HL-60/S4 treated with phorbol 12-myristate 13-acetate at 8.2 ng/mL for 4 days and 3 days (cell line): ENCODE results near the gene SSRP1.

ENCODE experiments used
- in situ Hi-C: fragments of 300-500 bp; cut with MboI; formaldehyde crosslinking; loops from 2 replicates; pipeline ENCODE4 v1.15.0; 2022; ENCODE audit warnings: low sequenced_read_pairs

The SSRP1 gene

DNA sequence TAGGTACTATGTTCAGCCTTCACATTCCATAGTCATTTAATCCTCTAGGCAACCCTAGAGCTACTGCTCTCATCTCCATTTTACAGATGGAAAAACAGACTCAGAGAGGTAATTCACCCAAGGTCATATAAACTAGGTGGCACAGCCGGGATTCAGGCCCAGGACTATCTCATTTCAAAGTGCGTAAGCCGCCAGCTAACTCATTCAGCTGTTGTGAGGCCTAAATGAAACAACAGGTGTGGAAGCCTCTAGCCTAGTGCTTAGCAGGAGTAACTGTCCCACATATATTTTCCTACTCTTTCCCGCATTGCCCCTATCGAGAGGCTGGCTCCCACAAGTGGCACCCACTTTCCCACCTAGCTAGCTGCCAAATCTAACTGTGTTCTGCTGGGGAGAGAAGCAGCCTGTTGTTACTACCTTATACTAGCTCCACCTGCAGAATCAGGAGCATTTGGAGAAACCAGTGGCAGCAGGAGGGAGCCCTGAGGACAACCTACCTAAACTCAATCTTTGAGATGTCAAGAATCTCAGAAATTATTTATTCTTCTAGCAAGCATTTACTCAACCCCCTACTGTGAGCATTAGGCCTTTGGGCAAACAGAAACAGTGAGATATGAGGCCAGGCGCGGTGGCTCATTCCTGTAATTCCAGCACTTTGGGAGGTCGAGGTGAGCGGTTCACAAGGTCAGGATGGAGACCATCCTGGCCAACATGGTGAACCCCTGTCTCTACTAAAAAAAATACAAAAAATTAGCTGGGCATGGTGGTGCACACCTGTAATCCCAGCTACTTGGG is 24.4 kb upstream of the SSRP1 start:
- in situ Hi-C loops, result no loop called here

DNA sequence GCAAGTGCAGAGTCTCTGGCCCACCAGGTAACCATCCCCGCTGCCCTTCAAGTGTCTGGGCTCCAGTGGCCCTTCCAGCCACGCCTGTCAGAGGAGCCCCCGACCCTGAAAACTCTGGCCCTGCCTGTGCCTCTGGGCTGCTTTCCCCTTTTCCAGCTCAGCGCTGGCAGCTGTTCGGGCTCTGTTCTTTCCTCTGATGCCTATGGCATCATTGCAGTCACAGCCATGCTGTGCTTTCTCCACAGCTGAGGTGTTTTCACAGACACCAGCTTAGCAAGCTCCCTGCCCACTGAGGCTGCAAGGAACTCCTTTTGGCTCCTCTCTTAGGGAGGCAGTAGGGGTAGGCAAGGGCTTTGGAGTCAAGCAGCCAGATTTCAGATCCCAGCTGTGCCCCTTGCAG is 23.7 kb upstream of the SSRP1 start:
- in situ Hi-C loops, result no loop called here

DNA sequence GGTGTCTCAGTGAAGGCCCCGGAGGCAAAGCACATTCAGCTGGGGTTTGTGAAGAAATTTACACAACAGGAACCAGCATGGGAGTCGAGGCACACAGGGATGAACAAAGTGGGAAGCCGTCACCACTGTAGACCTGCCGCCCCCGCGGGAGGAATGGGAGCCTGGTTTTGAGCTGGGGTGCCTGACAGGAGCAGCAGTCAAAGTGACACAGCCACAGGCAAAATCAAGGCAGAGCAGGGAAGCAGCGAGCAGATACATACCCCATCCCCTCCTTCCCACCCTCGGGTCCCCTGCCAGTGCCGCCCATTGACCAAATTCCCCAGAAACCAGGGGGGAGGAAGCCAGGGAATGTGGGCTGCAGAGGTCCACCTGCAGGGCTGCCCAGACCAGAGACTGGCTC is 23.3 kb upstream of the SSRP1 start:
- in situ Hi-C loops, result no loop called here

DNA sequence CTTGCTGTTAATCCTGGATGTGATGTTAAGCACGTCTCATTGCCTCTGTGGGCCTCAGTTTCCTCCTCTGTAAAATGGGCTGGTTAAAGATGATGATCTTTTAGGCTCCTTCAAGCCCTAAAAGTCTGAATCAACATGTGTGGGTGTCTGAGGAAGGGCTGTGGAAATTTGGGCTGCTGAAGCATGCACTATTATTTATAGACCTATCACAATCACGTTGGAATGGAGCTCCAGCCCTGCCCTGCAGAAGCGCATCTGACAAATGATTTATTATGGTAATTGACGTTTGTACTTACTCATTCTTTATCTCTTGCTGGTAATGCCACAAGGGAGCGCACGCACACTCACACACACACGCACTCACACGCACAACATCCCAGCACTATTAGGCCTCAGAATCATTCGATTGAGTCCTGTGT is 22.9 kb upstream of the SSRP1 start:
- in situ Hi-C loops, result no loop called here

- in situ Hi-C loops, result no loop called here
Observed at GRCh38 chr11:57357856-57358255, 22.2 kb upstream of the SSRP1 start.

GRCh38 chr11:57357310-57357709 is 21.6 kb upstream of the SSRP1 start:
- in situ Hi-C loops, result no loop called here

- in situ Hi-C loops, result no loop called here
Observed at GRCh38 chr11:57356268-57356667, 20.6 kb upstream of the SSRP1 start.

DNA sequence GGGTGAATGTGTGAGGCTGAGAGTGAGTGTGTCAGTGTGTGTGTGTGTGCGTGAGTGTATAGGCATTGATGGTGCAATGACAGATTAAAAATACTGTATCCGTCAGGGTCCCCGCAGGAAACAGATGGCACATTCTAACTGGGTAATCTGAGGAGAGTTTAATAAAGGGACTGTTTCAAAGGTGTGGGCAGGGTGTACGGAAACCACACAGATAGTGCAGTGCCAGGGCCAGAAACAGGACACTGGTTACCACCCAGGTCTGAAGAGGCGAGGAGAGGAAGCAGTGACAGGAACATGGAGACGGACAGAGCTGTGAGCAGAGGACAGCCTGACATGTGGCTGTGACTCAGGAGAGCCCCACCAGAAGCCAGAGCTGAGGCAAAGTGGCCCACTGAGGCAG is 19.0 kb upstream of the SSRP1 start:
- in situ Hi-C loops, result no loop called here

- in situ Hi-C loops, result no loop called here
Observed at GRCh38 chr11:57353852-57354251, 18.2 kb upstream of the SSRP1 start.

DNA sequence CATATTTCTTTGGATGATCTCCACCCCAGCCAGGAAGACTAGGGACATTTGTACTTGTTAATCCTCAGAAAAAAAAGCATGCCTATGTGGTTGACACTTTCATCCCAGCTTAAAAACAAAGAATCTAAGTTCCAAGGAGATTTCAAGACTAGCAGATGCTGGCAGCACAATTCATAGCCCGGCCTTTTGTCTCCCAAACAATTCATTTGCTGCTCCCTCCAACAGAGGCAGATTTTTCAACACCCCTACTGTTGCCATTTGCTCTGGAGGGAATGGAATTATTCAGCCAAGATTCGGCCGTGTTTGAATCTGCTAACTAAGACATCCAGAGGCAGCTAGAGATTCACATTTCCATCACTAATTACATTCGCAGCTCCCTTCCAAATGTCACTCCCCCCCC is 17.8 kb upstream of the SSRP1 start:
- in situ Hi-C loops, result no loop called here

DNA sequence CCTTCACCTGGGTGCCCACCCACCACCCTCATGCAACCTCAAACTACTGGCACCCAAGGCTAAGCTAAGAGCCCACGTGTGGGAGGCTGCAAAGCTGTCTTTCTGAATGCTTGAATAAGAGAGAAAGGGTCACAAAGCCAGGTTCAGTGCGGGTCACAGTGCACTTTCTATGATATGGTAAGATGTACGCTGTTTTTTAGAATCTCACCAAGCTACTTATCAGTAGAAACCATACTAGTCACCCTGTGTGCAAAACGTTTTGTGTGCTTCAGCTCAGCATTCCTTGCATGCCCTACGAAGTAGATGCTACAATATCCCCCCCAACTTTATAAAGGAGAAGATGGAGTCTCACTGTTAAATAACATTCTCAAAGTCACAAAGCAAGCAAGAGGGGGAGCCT is 17.3 kb upstream of the SSRP1 start:
- in situ Hi-C loops, result no loop called here

DNA sequence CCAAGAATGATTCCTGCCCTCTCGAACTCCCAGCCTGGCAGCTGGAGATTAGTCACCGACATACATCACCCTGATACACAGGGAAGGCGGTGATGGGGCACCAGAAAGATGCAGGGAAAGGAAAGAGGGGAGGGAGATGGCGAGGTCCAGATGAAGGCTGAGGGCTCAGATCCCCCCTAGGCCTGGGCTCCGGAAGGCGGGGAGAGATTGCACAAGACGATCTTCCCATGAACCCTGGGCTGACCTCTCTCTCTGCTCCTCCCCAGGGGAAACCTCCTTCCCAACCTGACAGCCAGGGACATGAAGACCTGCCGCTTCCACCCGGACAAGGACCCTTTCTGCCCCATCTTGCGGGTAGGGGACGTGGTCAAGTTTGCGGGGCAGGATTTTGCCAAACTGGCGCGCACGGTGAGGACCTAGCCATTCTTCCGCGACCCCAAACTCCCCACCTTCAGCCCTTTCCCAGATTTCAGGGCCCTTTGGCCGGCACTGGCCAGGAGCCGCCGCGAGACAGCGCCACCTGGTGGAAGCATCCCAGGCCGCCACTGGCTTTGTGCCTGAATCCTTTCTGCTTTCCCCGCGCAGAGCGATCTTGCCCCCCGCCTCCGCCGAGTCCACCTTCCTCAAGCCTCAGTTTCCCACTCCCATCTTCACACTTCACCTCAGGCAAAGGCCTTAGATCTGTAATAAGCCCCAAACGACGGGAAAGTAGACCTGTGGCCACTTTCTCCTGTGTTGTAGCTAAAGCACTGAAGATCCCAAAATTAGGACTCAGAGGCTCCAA is 14.0 kb upstream of the SSRP1 start:
- in situ Hi-C loops, result loop anchor here (10.0 to 25.0 kb wide), 2 partner anchors 188 to 295 kb away; partner anchors contain the start of genes SMTNL1, TIMM10 and YPEL4

- in situ Hi-C loops, result loop anchor here (10.0 to 25.0 kb wide), 2 partner anchors 189 to 296 kb away; partner anchors contain the start of genes SMTNL1, TIMM10 and YPEL4
Observed at GRCh38 chr11:57348636-57349313, 13.1 kb upstream of the SSRP1 start.

GRCh38 chr11:57348052-57348451 is 12.4 kb upstream of the SSRP1 start:
- in situ Hi-C loops, result loop anchor here (10.0 to 25.0 kb wide), 2 partner anchors 189 to 297 kb away; partner anchors contain the start of genes SMTNL1, TIMM10 and YPEL4

- in situ Hi-C loops, result loop anchor here (10.0 to 25.0 kb wide), 2 partner anchors 190 to 297 kb away; partner anchors contain the start of genes SMTNL1, TIMM10 and YPEL4
Observed at GRCh38 chr11:57347336-57347735, 11.6 kb upstream of the SSRP1 start.

DNA sequence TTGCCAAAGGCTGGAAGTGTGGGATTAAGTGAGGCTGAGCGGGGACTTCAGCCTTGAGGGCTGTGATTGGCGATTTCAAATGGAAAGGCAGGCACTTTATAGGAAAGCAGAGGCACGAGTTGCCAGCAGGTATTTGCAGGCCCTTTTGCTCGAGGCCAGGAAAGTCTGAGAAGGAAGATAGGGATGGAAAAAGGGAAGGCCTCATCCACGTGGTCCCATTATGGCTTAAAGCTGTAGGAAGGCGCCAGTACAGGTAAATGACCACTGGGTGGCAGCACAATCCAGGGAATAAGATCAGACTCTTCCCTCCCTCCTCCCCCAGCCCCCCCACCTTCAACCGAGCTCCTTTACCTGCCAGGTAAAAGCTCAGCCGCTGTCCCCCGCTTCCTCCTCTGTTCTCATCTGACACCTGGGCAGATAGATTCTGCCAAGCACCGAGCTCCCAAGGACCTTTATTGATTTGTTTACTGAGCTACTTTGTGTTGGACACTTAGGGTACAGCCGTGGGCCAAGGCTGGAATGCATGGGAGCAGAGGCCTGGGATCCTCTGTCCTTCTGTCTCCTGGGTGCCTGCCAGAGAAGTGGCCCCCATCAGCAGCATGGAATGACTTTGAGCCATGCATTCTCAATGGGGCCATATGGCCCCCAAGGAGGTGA is 10.0 kb upstream of the SSRP1 start:
- in situ Hi-C loops, result loop anchor here (10.0 to 25.0 kb wide), 2 partner anchors 192 to 299 kb away; partner anchors contain the start of genes SMTNL1, TIMM10 and YPEL4

DNA sequence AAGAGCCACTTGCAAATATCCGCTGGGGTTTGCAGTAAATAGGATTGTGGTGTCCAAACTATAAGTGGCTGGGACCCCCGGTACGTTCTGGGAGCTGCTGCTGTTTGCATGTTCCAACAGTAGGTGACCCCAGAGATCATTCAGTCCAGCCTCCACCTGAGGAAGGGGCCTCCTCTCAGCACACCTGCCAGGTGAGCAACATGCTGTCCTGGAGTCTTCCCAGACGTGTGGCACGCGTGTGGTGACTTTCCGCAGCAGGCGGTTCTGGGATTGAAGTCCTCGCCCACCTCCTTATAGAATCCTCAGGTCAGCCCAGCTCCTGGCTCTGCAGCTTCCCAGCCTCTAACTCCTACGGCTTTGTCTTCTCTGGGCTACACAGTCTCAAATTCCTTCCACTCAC is 9.1 kb upstream of the SSRP1 start:
- in situ Hi-C loops, result loop anchor here (10.0 to 25.0 kb wide), 2 partner anchors 192 to 300 kb away; partner anchors contain the start of genes SMTNL1, TIMM10 and YPEL4

DNA sequence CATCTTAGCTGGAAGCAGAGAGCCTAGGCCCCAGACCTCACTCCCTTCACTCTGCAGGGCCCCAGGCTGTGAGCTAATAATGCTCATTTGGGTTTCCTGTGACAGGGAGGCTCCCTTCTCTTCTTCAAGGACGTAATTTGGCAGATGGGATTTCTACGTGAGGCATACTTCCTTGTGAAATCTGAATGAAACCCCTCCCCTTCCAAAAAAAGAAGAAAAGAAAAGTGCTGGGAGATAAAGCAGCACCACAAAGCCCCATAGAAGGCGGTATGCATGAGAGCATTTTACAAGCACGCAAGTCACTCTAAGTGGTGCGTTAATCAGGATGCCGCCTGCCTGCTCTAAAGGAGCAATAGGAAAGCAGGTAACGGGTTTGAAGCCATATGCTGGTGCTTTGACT is 8.1 kb upstream of the SSRP1 start:
- in situ Hi-C loops, result loop anchor here (10.0 to 25.0 kb wide), 2 partner anchors 193 to 301 kb away; partner anchors contain the start of genes SMTNL1, TIMM10 and YPEL4

- in situ Hi-C loops, result loop anchor here (10.0 to 25.0 kb wide), 2 partner anchors 195 to 302 kb away; partner anchors contain the start of genes SMTNL1, TIMM10 and YPEL4
Observed at GRCh38 chr11:57342702-57343101, 7.0 kb upstream of the SSRP1 start.

DNA sequence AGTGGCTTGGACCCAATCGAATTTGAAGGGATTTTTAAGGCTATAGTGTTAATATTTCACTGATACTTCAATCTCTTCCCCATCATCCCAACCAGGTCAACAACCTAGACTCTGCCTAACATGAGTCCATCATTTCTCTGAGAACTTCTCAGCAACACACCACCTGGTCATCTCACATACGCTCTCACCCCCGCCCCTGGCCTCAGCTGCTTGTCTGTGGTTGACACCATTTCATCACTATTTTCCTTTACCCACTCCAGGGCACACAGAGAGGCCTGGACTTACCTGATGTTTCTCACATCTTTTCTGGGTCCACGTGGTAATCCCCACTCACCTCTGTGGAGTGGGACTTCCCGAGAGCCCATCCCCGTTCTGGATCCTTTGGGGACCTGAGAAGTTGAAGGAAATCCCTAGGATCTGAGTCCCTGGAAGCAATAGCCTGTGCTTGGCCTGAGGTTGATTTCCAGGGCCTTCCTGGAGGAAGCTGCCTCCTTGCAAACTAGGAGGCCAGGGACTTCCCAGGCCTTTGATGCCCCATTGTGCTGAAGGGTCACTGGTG is 5.6 kb upstream of the SSRP1 start:
- in situ Hi-C loops, result loop anchor here (10.0 to 25.0 kb wide), 2 partner anchors 196 to 303 kb away; partner anchors contain the start of genes SMTNL1, TIMM10 and YPEL4
